Trophoblast cell (in vitro differentiated cells and primary cell): Measurements from ENCODE around the gene MNT. TPM values are rescaled to one million over a fixed set of nuclear protein-coding genes. Genes with fewer than 3 reads are reported as not detected.
"Not testable (repeated sequence)": the region's sequence is repeated elsewhere in the genome, so short reads cannot be mapped to it uniquely, and the experiment has no call there.

Source experiments
- DNase-seq, 2 donors: peaks; one replicate each; pipeline ENCODE4 v3.0.0-alpha.2; 2016
- H2AFZ ChIP-seq: 2 replicates; pipeline ENCODE4 v1.6.1; 2013; ENCODE audit warnings: low read length, moderate library complexity, mild to moderate bottlenecking; ENCODE audit not compliant: insufficient read depth, poor library complexity
- H2AK5ac ChIP-seq: 2 replicates; pipeline ENCODE4 v1.6.1; 2013; ENCODE audit warnings: mild to moderate bottlenecking, low read length
- H2BK120ac ChIP-seq: 2 replicates; pipeline ENCODE4 v1.6.1; 2013; ENCODE audit warnings: low read length, mild to moderate bottlenecking, moderate library complexity; ENCODE audit not compliant: insufficient read depth, poor library complexity
- H2BK12ac ChIP-seq: 2 replicates; pipeline ENCODE4 v1.6.1; 2013; ENCODE audit warnings: mild to moderate bottlenecking, low read length, moderate library complexity
- H2BK5ac ChIP-seq: 2 replicates; pipeline ENCODE4 v1.6.1; 2013; ENCODE audit warnings: low read length, low read depth, moderate library complexity, mild to moderate bottlenecking; ENCODE audit not compliant: poor library complexity
- H3K14ac ChIP-seq: 2 replicates; pipeline ENCODE4 v1.6.1; 2013; ENCODE audit warnings: mild to moderate bottlenecking, low read length
- H3K18ac ChIP-seq: 2 replicates; pipeline ENCODE4 v1.6.1; 2013; ENCODE audit warnings: mild to moderate bottlenecking, low read length
- H3K23ac ChIP-seq: 2 replicates; pipeline ENCODE4 v1.6.1; 2013; ENCODE audit warnings: low read length
- H3K27ac ChIP-seq: 2 replicates; pipeline ENCODE4 v1.5.1; 2013; ENCODE audit warnings: low read depth, mild to moderate bottlenecking, inconsistent platforms, low read length, moderate library complexity
- H3K27me3 ChIP-seq: 2 replicates; pipeline ENCODE4 v1.6.1; 2013; ENCODE audit warnings: inconsistent platforms, mild to moderate bottlenecking, low read length, moderate library complexity; ENCODE audit not compliant: insufficient read depth
- H3K36me3 ChIP-seq, 2 experiments: 1 replicate in 1 of 2; 2 replicates in 1 of 2; pipeline ENCODE4 v1.6.1; 2013; ENCODE audit warnings: low read length in 2 of 2, mild to moderate bottlenecking in 2 of 2, moderate library complexity in 1 of 2; ENCODE audit not compliant: insufficient read depth in 2 of 2, control insufficient read depth in 1 of 2
- H3K4ac ChIP-seq: 2 replicates; pipeline ENCODE4 v1.6.1; 2013; ENCODE audit warnings: low read depth, mild to moderate bottlenecking, low read length, moderate library complexity
- H3K4me1 ChIP-seq, 2 experiments: 1 replicate in 1 of 2; 2 replicates in 1 of 2; pipeline ENCODE4 v1.6.1; 2013; ENCODE audit warnings: low read length in 2 of 2, mild to moderate bottlenecking in 2 of 2, moderate library complexity in 1 of 2; ENCODE audit not compliant: insufficient read depth in 2 of 2, control insufficient read depth in 1 of 2
- H3K4me2 ChIP-seq: 2 replicates; pipeline ENCODE4 v1.6.1; 2013; ENCODE audit warnings: inconsistent platforms, mild to moderate bottlenecking, low read length, moderate library complexity
- H3K4me3 ChIP-seq: 2 replicates; pipeline ENCODE4 v1.5.1; 2013; ENCODE audit warnings: mild to moderate bottlenecking, low read depth, low read length, inconsistent platforms
- H3K79me1 ChIP-seq: one replicate; pipeline ENCODE4 v1.6.1; 2013; ENCODE audit warnings: low read length
- H3K79me2 ChIP-seq: 2 replicates; pipeline ENCODE4 v1.6.1; 2013; ENCODE audit warnings: low read length, mild to moderate bottlenecking; ENCODE audit not compliant: control insufficient read depth, insufficient read depth, poor library complexity
- H3K9ac ChIP-seq: 2 replicates; pipeline ENCODE4 v1.6.1; 2013; ENCODE audit warnings: mild to moderate bottlenecking, low read length
- H3K9me3 ChIP-seq: 2 replicates; pipeline ENCODE4 v1.6.1; 2013; ENCODE audit warnings: low read depth, mild to moderate bottlenecking, control low read depth, inconsistent platforms, low read length; ENCODE audit not compliant: insufficient read depth
- H4K12ac ChIP-seq: 2 replicates; pipeline ENCODE4 v1.6.1; 2013; ENCODE audit warnings: low read depth, mild to moderate bottlenecking, low read length, moderate library complexity
- H4K8ac ChIP-seq: 2 replicates; pipeline ENCODE4 v1.6.1; 2013; ENCODE audit warnings: low read depth, mild to moderate bottlenecking, low read length, moderate library complexity
- H4K91ac ChIP-seq: one replicate; pipeline ENCODE4 v1.6.1; 2013; ENCODE audit warnings: low read depth, mild to moderate bottlenecking, low read length, moderate library complexity
- WGBS: extraction: QIAGEN DNeasy Blood & Tissue Kit; methylation state at CpG from one replicate; pipeline ENCODE4 v1.1.7; 2013; ENCODE audit warnings: missing lambda C conversion rate; ENCODE audit not compliant: insufficient read length, insufficient coverage; ENCODE audit errors: extremely low coverage; 5-methylcytosine and 5-hydroxymethylcytosine counted together
- polyA plus RNA-seq: library from polyadenylated mRNA; stranded (reverse); fragments of 200-250 nt; gene quantifications from 2 replicates; pipeline ENCODE4 v1.2.3, GENCODE V29; 2013

MNT gene, protein sequence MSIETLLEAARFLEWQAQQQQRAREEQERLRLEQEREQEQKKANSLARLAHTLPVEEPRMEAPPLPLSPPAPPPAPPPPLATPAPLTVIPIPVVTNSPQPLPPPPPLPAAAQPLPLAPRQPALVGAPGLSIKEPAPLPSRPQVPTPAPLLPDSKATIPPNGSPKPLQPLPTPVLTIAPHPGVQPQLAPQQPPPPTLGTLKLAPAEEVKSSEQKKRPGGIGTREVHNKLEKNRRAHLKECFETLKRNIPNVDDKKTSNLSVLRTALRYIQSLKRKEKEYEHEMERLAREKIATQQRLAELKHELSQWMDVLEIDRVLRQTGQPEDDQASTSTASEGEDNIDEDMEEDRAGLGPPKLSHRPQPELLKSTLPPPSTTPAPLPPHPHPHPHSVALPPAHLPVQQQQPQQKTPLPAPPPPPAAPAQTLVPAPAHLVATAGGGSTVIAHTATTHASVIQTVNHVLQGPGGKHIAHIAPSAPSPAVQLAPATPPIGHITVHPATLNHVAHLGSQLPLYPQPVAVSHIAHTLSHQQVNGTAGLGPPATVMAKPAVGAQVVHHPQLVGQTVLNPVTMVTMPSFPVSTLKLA
- 16.2 and 16.6 TPM in 2 replicates for polyA plus RNA-seq

DNA sequence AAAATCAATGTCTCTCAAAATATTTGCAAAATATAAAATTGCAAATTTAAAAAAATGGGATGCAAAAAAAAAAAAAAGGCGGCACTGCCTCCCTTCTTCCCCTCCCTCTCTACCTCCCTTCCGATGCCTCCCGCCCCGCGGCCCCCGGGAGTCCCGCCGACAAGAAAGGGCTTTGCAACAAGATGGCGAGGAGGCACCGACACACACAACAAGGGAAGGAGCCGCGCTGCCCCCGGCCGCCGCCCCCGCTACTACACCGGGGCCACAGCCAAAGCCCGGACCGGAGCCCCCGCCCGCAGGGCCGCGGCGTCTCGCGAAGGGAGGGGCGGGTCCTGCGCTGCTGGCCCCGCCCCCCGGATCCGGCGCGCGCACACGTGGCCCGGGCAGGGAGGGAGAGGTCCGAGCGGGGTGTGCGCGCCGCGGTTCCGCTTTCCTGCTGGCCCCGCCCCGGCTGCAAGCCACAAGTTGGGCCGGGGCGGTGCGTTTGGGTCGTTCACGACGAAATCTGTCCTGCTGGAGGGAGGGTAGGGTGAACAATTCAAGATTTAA is at the start of gene MNT:
Gene MNT (minus strand): TSS at position 184 of the 549 bp plus-strand sequence. CDS start 348 bp downstream, outside the sequence.
- Histone ChIP-seq H3K79me2 (peaks cover 18% of the 10 kb centered on the region), H2BK12ac (peak within 1 kb of the TSS; percentile 28), H2AFZ (peak within 1 kb of the TSS; percentile 67), H4K8ac (peak within 1 kb of the TSS; percentile 88), H3K4ac (peak within 1 kb of the TSS; percentile 30), H4K91ac (peak within 1 kb of the TSS; percentile 73), H3K9me3 (no peaks in the 10 kb centered on the region), H3K4me1 (peaks cover 24 to 39% of the 10 kb centered on the region in 2 experiments), H3K4me2 (peak within 1 kb of the TSS; percentile 91), H2BK5ac (peak within 1 kb of the TSS; percentile 95), H3K27ac (peak within 1 kb of the TSS; percentile 95), H3K9ac (peak within 1 kb of the TSS; percentile 76), H4K12ac (peak within 1 kb of the TSS; percentile 73), H3K14ac (peak within 1 kb of the TSS; percentile 48), H3K27me3 (no peaks in the 10 kb centered on the region), H3K36me3 (peaks cover 0 to 2% of the 10 kb centered on the region in 2 experiments), H3K4me3 (peak within 1 kb of the TSS; percentile 96), H3K18ac (peak within 1 kb of the TSS; percentile 80), H2AK5ac (peak within 1 kb of the TSS; percentile 32), H2BK120ac (peak within 1 kb of the TSS; percentile 49), H3K79me1 (peaks cover 39% of the 10 kb centered on the region), H3K23ac (no peak within 1 kb of the TSS)
- DNase-seq, result peak; percentile 92 to 98
- WGBS, result no CpG with 5 or more reads among the region's 51 CpGs

- no peak overlapping the region for H2BK120ac ChIP-seq
- H2BK5ac ChIP-seq, result no peak overlapping the region
- no peak overlapping the region for H3K4me2 ChIP-seq
- H3K4me1 ChIP-seq, result no peaks in the 10 kb centered on the region
- H3K14ac ChIP-seq, result no peak overlapping the region
- no peak overlapping the region for H3K23ac ChIP-seq
- no peak for DNase-seq
- no peak overlapping the region for H3K27ac ChIP-seq
- WGBS, result no CpG with 5 or more reads among the region's 5 CpGs
- H3K27me3 ChIP-seq, result no peaks in the 10 kb centered on the region
- H3K36me3 ChIP-seq, result peaks cover 2 to 4% of the 10 kb centered on the region in 2 experiments
- no peak overlapping the region for H2BK12ac ChIP-seq
- H3K9me3 ChIP-seq, result no peaks in the 10 kb centered on the region
- H3K18ac ChIP-seq, result no peak overlapping the region
- no peak overlapping the region for H4K12ac ChIP-seq
- H3K4me3 ChIP-seq, result no peak overlapping the region
- H3K79me2 ChIP-seq, result no peaks in the 10 kb centered on the region
- no peak overlapping the region for H4K91ac ChIP-seq
- no peak overlapping the region for H3K4ac ChIP-seq
- H4K8ac ChIP-seq, result no peak overlapping the region
- H2AFZ ChIP-seq, result no peak overlapping the region
- H3K79me1 ChIP-seq, result no peaks in the 10 kb centered on the region
- no peak overlapping the region for H2AK5ac ChIP-seq
- no peak overlapping the region for H3K9ac ChIP-seq
These were observed 49.3 kb upstream of the MNT start for GRCh38 chr17:2450016-2450650.

- H4K8ac ChIP-seq, result no peak overlapping the region
- WGBS, result no CpG with 5 or more reads among the region's 2 CpGs
- no peak overlapping the region for H3K14ac ChIP-seq
- DNase-seq, result no peak
- no peak overlapping the region for H3K23ac ChIP-seq
- H3K9me3 ChIP-seq, result no peaks in the 10 kb centered on the region
- H3K36me3 ChIP-seq, result peaks cover 2 to 5% of the 10 kb centered on the region in 2 experiments
- H2BK12ac ChIP-seq, result no peak overlapping the region
- H4K91ac ChIP-seq, result no peak overlapping the region
- no peaks in the 10 kb centered on the region for H3K79me1 ChIP-seq
- no peak overlapping the region for H2BK5ac ChIP-seq
- no peak overlapping the region for H3K27ac ChIP-seq
- H3K4me3 ChIP-seq, result no peak overlapping the region
- H3K4me2 ChIP-seq, result no peak overlapping the region
- H2AFZ ChIP-seq, result no peak overlapping the region
- no peaks in the 10 kb centered on the region for H3K4me1 ChIP-seq
- H4K12ac ChIP-seq, result no peak overlapping the region
- no peak overlapping the region for H2BK120ac ChIP-seq
- no peak overlapping the region for H2AK5ac ChIP-seq
- no peaks in the 10 kb centered on the region for H3K79me2 ChIP-seq
- H3K9ac ChIP-seq, result no peak overlapping the region
- H3K18ac ChIP-seq, result no peak overlapping the region
- no peak overlapping the region for H3K4ac ChIP-seq
- H3K27me3 ChIP-seq, result no peaks in the 10 kb centered on the region
These were observed 48.6 kb upstream of the MNT start for GRCh38 chr17:2449486-2449885.

DNA sequence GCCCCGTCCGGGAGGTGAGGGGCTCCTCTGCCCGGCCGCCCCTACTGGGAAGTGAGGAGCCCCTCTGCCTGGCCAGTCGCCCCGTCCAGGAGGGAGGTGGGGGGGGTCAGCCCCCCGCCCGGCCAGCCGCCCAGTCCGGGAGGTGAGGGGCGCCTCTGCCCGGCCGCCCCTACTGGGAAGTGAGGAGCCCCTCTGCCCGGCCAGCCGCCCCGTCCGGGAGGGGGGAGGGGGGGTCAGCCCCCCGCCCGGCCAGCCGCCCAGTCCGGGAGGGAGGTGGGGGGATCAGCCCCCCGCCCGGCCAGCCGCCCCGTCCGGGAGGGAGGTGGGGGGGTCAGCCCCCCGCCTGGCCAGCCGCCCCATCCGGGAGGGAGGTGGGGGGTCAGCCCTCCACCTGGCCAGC is 46.6 kb upstream of the MNT start:
- not testable (repeated sequence) for H2AFZ ChIP-seq, H3K9me3 ChIP-seq, H3K4me2 ChIP-seq, DNase-seq, H2AK5ac ChIP-seq, H3K79me1 ChIP-seq, H4K12ac ChIP-seq, H2BK5ac ChIP-seq, H3K36me3 ChIP-seq, H3K23ac ChIP-seq, H3K9ac ChIP-seq, H3K27me3 ChIP-seq, H3K4me1 ChIP-seq, H4K8ac ChIP-seq, H2BK12ac ChIP-seq, H3K4me3 ChIP-seq, H3K4ac ChIP-seq, H2BK120ac ChIP-seq, H3K79me2 ChIP-seq, H3K27ac ChIP-seq, H3K14ac ChIP-seq, H3K18ac ChIP-seq, H4K91ac ChIP-seq
- no CpG with 5 or more reads among the region's 29 CpGs for WGBS
